WTC11 (cell line): ENCODE results near the gene SHD. TPM values are rescaled to one million over a fixed set of nuclear protein-coding genes. Genes with fewer than 3 reads are reported as not detected.

ENCODE experiments used
- ATAC-seq: fragments of 200-7000 bp; cut with Tn5 transposase; 2 replicates; pipeline ENCODE4 v1.10.0; 2021; ENCODE audit warnings: mild to moderate bottlenecking, moderate library complexity
- CTCF ChIA-PET: fragments of 300-600 bp; sonication (Branson Sonifier 250); formaldehyde crosslinking; loops from one replicate; lab custom pipeline; 2021; ENCODE audit warnings: antibody characterized with exemption; lab: Charles Lee
- POLR2A ChIA-PET: fragments of 350-600 bp; sonication (Branson Sonifier 250); formaldehyde crosslinking; loops from one replicate; lab custom pipeline; 2021; ENCODE audit warnings: antibody characterized with exemption; lab: Charles Lee
- DNase-seq: peaks from one replicate; pipeline ENCODE4 v3.0.0; 2021; ENCODE audit warnings: low spot score
- H3K27ac Mint-ChIP-seq: 2 replicates; pipeline ENCODE4 v1.8.0; 2021; ENCODE audit warnings: mixed read lengths
- H3K27me3 Mint-ChIP-seq: 2 replicates; pipeline ENCODE4 v1.8.0; 2021; ENCODE audit warnings: low read depth, mild to moderate bottlenecking, moderate library complexity, mixed read lengths
- H3K36me3 Mint-ChIP-seq: 2 replicates; pipeline ENCODE4 v1.8.0; 2021; ENCODE audit warnings: mixed read lengths
- H3K4me1 Mint-ChIP-seq: 2 replicates; pipeline ENCODE4 v1.8.0; 2022; ENCODE audit warnings: mixed read lengths
- H3K4me3 Mint-ChIP-seq: 2 replicates; pipeline ENCODE4 v1.8.0; 2021; ENCODE audit warnings: mild to moderate bottlenecking, moderate library complexity, mixed read lengths
- H3K9me3 Mint-ChIP-seq: 2 replicates; pipeline ENCODE4 v1.8.0; 2021; ENCODE audit warnings: mixed read lengths
- AFF4 ChIP-seq: sonication (generic); formaldehyde crosslinking; IDR thresholded peaks from 2 replicates; pipeline ENCODE4 v1.8.1; 2023; ENCODE audit warnings: mild to moderate bottlenecking, missing genetic modification reagents, borderline replicate concordance
- CDX4 ChIP-seq: fragments of 250-450 bp; sonication (Bioruptor Pico); IDR thresholded peaks from 2 replicates; pipeline ENCODE4 v1.9.0; 2021; ENCODE audit warnings: moderate library complexity, mild to moderate bottlenecking, inconsistent platforms, borderline replicate concordance
- CREM ChIP-seq: sonication (generic); formaldehyde crosslinking; IDR thresholded peaks from 2 replicates; pipeline ENCODE4 v1.8.1; 2022; ENCODE audit warnings: mild to moderate bottlenecking, missing genetic modification reagents, moderate library complexity
- CTCF ChIP-seq: fragments of 200-600 bp; IDR thresholded peaks from 2 replicates; pipeline ENCODE4 v1.8.0; 2022; ENCODE audit warnings: antibody characterized with exemption
- ESRRA ChIP-seq: sonication (generic); formaldehyde crosslinking; IDR thresholded peaks from 2 replicates; pipeline ENCODE4 v1.8.1; 2022; ENCODE audit warnings: mild to moderate bottlenecking, missing genetic modification reagents, borderline replicate concordance
- ETV6 ChIP-seq: sonication (generic); formaldehyde crosslinking; IDR thresholded peaks from 2 replicates; pipeline ENCODE4 v1.8.1; 2022; ENCODE audit warnings: mild to moderate bottlenecking, missing genetic modification reagents
- GTF2I ChIP-seq: fragments of 250-450 bp; sonication (Bioruptor Pico); conservative IDR thresholded peaks from 2 replicates; pipeline ENCODE4 v1.4.0; 2021; ENCODE audit warnings: mild to moderate bottlenecking
- HMGXB4 ChIP-seq: sonication (generic); formaldehyde crosslinking; IDR thresholded peaks from 2 replicates; pipeline ENCODE4 v1.8.1; 2023; ENCODE audit warnings: mild to moderate bottlenecking, moderate library complexity, missing genetic modification reagents
- IRF1 ChIP-seq: sonication (generic); formaldehyde crosslinking; IDR thresholded peaks from 2 replicates; pipeline ENCODE4 v1.8.0; 2023; ENCODE audit warnings: missing genetic modification reagents
- KAT7 ChIP-seq: sonication (generic); formaldehyde crosslinking; IDR thresholded peaks from 2 replicates; pipeline ENCODE4 v1.8.1; 2023; ENCODE audit warnings: missing genetic modification reagents, mild to moderate bottlenecking, borderline replicate concordance
- MAX ChIP-seq: sonication (generic); formaldehyde crosslinking; IDR thresholded peaks from 2 replicates; pipeline ENCODE4 v1.8.0; 2022; ENCODE audit warnings: mild to moderate bottlenecking, missing genetic modification reagents
- MLX ChIP-seq: sonication (generic); formaldehyde crosslinking; IDR thresholded peaks from 2 replicates; pipeline ENCODE4 v1.8.1; 2023; ENCODE audit warnings: mild to moderate bottlenecking, missing genetic modification reagents, moderate library complexity
- NR3C1 ChIP-seq: sonication (generic); formaldehyde crosslinking; conservative IDR thresholded peaks from 2 replicates; pipeline ENCODE4 v1.8.1; 2023; ENCODE audit warnings: low read depth, mild to moderate bottlenecking, missing genetic modification reagents
- SOX15 ChIP-seq: fragments of 250-450 bp; sonication (Bioruptor Pico); IDR thresholded peaks from 2 replicates; pipeline ENCODE4 v1.9.0; 2021; ENCODE audit warnings: mild to moderate bottlenecking
- SP1 ChIP-seq: sonication (generic); formaldehyde crosslinking; conservative IDR thresholded peaks from 2 replicates; pipeline ENCODE4 v1.8.1; 2022; ENCODE audit warnings: missing genetic modification reagents
- TEAD4 ChIP-seq: sonication (generic); formaldehyde crosslinking; IDR thresholded peaks from 2 replicates; pipeline ENCODE4 v1.8.0; 2022; ENCODE audit warnings: mild to moderate bottlenecking, missing genetic modification reagents
- USF1 ChIP-seq: sonication (generic); formaldehyde crosslinking; IDR thresholded peaks from 2 replicates; pipeline ENCODE4 v1.8.0; 2022; ENCODE audit warnings: mild to moderate bottlenecking, missing genetic modification reagents
- ZNF121 ChIP-seq: sonication (generic); formaldehyde crosslinking; IDR thresholded peaks from 2 replicates; pipeline ENCODE4 v1.8.0; 2023; ENCODE audit warnings: missing genetic modification reagents
- ZNF232 ChIP-seq: sonication (generic); formaldehyde crosslinking; IDR thresholded peaks from 2 replicates; pipeline ENCODE4 v1.8.0; 2022; ENCODE audit warnings: mild to moderate bottlenecking, missing genetic modification reagents
- ZNF281 ChIP-seq: sonication (generic); formaldehyde crosslinking; IDR thresholded peaks from 2 replicates; pipeline ENCODE4 v1.8.0; 2023; ENCODE audit warnings: mild to moderate bottlenecking, missing genetic modification reagents
- ZNF416 ChIP-seq: fragments of 250-450 bp; sonication (Bioruptor Pico); IDR thresholded peaks from 2 replicates; pipeline ENCODE4 v1.9.0; 2021; ENCODE audit warnings: mild to moderate bottlenecking, inconsistent platforms
- ZNF512 ChIP-seq: sonication (generic); formaldehyde crosslinking; IDR thresholded peaks from 2 replicates; pipeline ENCODE4 v1.8.1; 2022; ENCODE audit warnings: missing genetic modification reagents, borderline replicate concordance
- total RNA-seq: library from RNA; stranded (reverse); gene quantifications from 3 replicates; pipeline ENCODE4 v1.2.3, GENCODE V29; 2021

Gene SHD
- total RNA-seq, 1 experiment from 2014 or later = 3.4 TPM

GRCh38 chr19:4327252-4327876 is 48.3 kb downstream of the SHD start:
- H3K36me3 Mint-ChIP-seq = 0 out of 2 replicates have a peak, but pooled peaks cover 3% of the 10 kb centered on the region
- POLR2A ChIA-PET = interaction anchor here (1.2 to 1.3 kb wide), 2 partner anchors 11 to 15 kb away, joined by 4 to 17 read pairs; partner anchors contain the start of genes MPND and STAP2
- peak; percentile 99 for DNase-seq
- TF ChIP-seq ZNF281 (CRISPR knock-in tag) (no peak), CREM (CRISPR knock-in tag) (no peak), IRF1 (CRISPR knock-in tag) (no peak), USF1 (peak; percentile 48; the same call in 1 of the 2 replicates), SOX15 (no peak), ESRRA (CRISPR knock-in tag) (no peak), HMGXB4 (CRISPR knock-in tag) (no peak), CTCF (no peak), ZNF232 (no peak), MLX (no peak), AFF4 (no peak), ZNF416 (CRISPR knock-in tag) (no peak), NR3C1 (CRISPR knock-in tag) (no peak), ZNF121 (no peak), TEAD4 (CRISPR knock-in tag) (no peak), SP1 (CRISPR knock-in tag) (no peak), MAX (CRISPR knock-in tag) (peak; percentile 87), KAT7 (CRISPR knock-in tag) (no peak), ZNF512 (CRISPR knock-in tag) (no peak), CDX4 (CRISPR knock-in tag) (no peak), ETV6 (no peak; the same call in 1 of the 2 replicates), GTF2I (no peak)

More at GRCh38 chr19:4327252-4327876, 48.3 kb downstream of the SHD start:
- CTCF ChIA-PET = interaction anchor here (0.9 to 1.4 kb wide), 8 partner anchors 16 to 340 kb away, joined by 3 to 35 read pairs (median 3); partner anchors contain the start of genes FSD1, MPND and SH3GL1
- peaks cover 3% of the 10 kb centered on the region for H3K27me3 Mint-ChIP-seq
- H3K9me3 Mint-ChIP-seq = no peaks in the 10 kb centered on the region
- H3K4me1 Mint-ChIP-seq = peaks cover 12% of the 10 kb centered on the region
- ATAC-seq = peak; percentile 61
- H3K4me3 Mint-ChIP-seq = peak overlapping the region; percentile 76
- H3K27ac Mint-ChIP-seq = peak overlapping the region; percentile 96
